HCEC 1CT (cell line): ENCODE results near the gene LRP10.
A peak's percentile ranks its signal among the peaks of the same experiment; 100 is the strongest.

ENCODE experiments used
- DNase-seq: peaks from one replicate; pipeline ENCODE4 v3.0.0-alpha.2; 2017

LRP10 gene

DNA sequence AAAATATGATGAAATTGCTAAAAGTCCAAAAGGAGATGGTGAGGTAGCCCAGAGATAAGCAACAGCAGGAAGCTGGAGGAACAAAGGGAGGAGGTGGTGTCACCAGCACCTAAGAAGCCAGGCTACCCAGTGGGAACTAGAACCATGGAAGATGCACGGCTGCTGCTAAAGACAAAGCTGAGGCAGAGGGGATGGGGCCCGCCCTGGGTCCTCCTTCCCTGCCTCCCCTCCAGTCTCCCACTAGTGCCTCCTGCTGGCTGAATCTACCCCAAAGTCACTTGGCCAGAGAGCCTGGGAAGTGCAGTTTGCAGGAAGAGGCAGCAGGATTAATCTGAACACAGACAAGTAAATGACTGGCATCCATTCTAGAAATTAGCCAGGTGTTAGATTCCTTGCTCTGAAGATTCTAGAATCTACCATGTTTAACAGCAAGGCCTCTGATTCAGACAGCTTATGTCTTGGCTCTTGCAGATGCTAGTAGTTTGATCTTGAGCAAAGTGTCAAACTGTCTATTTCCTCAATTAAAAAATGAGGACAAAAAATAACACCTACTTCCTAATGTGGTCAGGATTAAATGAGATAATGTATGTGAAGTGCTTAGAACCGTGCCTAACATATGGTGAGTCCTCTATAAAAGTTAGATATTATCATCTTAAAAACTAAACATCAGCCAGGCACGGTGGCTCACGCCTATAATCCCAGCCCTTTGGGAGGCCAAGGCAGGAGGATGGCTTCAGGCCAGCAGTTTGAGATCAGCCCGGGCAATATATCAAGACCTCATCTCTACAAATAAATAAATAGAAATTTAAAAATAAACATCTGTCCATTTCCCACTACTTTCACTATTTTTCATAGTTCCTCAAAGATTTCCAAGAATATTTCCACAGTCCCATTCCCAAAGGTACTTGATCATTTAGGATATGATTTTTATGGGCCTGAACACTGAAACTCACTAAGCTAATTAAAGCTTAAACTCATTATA is 5.8 kb upstream of the LRP10 start:
- no peak for DNase-seq

DNA sequence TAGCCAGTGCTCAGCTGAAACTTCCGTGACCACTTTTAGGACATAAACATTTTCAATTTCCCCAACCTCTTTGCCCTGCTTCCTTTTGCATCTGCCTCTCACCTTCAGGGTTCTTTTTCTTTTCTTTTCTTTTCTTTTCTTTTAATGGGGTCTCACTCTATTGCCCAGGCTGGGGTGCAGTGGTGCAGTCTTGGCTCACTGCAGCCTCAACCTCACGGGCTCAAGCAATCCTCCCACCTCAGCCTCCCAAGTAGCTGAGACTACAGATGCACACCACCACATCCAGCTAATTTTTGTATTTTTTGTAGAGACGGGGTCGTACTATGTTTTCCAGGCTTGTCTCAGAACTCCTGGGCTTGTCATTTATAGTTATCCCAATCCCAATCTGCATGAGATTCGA is 4.7 kb upstream of the LRP10 start:
- DNase-seq = no peak

DNA sequence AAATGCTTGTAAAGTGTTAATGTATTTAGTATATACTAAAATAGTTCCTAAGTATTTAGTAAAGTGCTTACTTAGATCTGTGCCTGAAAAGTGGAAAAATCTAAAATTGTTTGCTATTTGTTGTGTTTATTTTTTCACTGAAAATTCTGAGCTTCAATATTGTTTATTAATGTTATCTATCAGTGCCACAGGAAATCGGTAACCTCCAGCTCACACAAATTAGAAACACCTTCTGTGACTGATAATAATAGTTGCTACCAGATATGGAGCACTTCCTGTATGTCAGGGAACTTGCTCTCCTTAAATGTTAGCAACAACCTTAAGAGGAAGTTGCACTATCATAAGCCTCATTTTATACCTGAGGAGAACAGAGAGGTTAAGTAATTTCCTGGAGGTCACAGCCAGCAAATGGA is 723 bp upstream of the LRP10 start:
- DNase-seq = no peak

DNA sequence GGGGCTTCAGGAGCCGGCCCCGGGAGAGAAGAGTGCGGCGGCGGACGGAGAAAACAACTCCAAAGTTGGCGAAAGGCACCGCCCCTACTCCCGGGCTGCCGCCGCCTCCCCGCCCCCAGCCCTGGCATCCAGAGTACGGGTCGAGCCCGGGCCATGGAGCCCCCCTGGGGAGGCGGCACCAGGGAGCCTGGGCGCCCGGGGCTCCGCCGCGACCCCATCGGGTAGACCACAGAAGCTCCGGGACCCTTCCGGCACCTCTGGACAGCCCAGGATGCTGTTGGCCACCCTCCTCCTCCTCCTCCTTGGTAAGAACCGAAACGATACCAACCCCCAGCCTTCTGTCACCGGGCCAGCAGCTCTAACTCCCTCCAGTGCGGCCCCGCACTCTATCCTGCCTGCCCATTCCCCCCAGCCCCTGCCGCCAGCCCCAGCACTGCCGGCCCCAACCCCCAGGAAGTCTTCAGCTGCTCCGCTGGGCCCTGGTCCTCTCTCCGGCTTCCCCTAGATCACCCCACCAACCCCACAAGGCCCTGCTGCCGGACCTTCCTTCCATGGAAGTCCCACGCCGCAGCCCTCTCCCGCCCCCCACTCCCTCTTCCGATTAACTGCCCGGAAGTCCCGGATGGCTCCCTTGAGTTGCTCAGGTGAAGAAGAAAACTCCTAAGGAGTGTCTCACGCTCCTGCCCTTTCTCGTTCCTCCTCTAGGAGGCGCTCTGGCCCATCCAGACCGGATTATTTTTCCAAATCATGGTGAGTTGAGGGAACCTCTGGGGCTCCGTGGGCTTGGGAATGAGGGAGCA is 693 bp downstream of the LRP10 start:
- DNase-seq = peak; percentile 67

DNA sequence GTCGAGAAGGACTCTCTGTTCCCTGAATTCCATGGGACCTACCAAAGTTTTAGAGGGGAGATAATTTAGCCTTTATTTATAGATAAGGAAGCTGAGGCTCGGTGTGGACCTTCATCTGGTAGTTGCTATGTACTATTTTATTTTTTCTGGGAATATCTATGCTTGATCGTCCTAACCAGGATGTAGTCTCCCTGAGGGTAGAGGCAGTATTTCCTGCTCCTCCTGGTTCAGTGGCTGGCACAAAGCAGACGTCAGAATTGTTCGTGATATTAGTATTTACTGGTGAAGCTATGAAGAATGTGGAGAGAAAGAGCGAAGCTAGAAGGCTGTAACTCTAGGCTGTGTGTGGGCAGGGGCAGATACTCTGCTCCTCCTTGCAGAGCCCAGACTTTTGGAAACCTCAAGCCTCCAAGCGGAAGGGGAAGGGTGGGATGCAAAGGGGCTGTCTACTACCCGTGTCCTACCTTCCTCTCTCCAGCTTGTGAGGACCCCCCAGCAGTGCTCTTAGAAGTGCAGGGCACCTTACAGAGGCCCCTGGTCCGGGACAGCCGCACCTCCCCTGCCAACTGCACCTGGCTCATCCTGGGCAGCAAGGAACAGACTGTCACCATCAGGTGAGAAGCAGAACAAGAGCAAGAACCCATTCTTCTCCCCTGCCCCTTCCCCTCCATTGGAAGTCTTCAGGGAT is 1.4 kb downstream of the LRP10 start:
- no peak for DNase-seq

DNA sequence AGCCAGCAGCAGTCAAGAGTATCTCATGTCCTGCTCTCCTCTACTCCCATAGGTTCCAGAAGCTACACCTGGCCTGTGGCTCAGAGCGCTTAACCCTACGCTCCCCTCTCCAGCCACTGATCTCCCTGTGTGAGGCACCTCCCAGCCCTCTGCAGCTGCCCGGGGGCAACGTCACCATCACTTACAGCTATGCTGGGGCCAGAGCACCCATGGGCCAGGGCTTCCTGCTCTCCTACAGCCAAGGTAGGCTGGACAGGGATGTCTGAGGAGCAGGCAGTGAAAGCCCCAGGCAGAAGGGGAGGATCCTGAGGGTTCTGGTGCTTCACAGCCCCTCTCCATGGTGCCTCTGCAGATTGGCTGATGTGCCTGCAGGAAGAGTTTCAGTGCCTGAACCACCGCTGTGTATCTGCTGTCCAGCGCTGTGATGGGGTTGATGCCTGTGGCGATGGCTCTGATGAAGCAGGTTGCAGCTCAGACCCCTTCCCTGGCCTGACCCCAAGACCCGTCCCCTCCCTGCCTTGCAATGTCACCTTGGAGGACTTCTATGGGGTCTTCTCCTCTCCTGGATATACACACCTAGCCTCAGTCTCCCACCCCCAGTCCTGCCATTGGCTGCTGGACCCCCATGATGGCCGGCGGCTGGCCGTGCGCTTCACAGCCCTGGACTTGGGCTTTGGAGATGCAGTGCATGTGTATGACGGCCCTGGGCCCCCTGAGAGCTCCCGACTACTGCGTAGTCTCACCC is 3.6 kb downstream of the LRP10 start:
- no peak for DNase-seq

DNA sequence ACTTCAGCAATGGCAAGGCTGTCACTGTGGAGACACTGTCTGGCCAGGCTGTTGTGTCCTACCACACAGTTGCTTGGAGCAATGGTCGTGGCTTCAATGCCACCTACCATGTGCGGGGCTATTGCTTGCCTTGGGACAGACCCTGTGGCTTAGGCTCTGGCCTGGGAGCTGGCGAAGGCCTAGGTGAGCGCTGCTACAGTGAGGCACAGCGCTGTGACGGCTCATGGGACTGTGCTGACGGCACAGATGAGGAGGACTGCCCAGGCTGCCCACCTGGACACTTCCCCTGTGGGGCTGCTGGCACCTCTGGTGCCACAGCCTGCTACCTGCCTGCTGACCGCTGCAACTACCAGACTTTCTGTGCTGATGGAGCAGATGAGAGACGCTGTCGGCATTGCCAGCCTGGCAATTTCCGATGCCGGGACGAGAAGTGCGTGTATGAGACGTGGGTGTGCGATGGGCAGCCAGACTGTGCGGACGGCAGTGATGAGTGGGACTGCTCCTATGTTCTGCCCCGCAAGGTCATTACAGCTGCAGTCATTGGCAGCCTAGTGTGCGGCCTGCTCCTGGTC is 4.3 kb downstream of the LRP10 start:
- no peak for DNase-seq

DNA sequence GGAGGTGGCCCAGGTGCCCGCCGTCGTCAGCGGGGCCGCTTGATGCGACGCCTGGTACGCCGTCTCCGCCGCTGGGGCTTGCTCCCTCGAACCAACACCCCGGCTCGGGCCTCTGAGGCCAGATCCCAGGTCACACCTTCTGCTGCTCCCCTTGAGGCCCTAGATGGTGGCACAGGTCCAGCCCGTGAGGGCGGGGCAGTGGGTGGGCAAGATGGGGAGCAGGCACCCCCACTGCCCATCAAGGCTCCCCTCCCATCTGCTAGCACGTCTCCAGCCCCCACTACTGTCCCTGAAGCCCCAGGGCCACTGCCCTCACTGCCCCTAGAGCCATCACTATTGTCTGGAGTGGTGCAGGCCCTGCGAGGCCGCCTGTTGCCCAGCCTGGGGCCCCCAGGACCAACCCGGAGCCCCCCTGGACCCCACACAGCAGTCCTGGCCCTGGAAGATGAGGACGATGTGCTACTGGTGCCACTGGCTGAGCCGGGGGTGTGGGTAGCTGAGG is 5.5 kb downstream of the LRP10 start:
- DNase-seq = no peak

DNA sequence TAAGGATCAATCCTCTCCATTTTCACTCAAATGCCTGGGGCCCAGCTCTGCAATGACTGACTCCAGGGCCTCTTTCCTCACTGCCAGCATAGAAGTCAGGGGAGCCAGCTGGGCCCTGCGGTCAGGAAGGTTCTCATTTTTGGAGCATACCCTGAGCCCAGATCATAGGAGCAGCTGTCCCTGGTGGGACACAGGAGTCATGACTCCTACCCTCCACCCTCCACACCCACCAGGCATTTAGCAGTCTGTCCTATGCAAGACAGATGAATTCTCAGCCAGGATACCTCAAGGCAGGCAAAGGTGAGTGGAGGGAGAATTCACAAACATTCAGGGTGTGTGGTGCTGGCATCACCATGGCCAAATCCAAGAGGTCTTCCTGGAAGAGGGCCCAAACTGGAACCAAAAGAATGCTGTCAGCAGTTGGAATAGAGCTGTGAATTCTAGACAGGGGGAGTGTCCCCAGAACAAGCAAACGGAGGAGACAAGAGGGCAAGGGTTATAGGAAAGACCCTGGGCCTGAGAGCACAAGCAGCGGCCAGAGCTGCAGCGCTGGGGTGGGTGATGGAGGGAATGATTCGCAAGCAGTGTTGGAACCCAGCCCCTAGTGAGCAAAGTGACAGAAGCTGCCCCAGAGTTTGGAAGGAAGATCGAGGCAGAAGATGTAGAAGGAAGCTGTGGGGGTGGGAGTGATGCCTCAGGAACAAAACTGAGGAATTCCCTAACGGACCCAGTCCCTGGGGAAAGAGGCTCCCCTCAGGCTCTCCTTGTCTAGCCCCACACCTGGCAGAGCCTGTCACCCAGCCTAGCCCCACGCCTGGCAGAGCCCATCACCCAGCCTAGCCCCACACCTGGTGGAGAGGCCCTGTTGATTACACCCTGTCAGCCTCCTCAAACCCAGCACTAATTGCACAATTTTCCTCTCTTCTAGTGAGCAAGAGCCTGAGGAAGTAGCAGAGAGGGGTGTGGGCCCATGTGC is 7.0 kb downstream of the LRP10 start:
- no peak for DNase-seq

DNA sequence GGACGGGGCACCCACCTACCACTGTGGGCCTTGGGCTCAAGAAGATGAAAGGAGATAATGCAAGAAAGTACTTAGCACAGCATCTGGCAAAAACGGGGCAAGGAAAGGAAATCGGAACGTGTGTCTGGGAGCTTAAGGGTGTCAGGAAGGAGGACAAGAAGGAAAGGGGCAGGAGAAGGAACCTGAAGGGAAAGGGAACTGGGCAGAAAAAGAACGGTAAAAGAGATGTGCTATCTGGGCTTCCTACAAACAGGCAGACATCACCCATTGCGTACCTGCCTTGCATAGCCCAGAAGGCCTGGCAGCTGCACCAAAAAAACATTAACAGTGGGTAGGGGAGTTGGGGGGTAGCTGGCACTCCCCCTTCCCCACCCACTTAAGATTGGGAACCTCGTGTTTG is 10.5 kb downstream of the LRP10 start:
- DNase-seq = no peak

DNA sequence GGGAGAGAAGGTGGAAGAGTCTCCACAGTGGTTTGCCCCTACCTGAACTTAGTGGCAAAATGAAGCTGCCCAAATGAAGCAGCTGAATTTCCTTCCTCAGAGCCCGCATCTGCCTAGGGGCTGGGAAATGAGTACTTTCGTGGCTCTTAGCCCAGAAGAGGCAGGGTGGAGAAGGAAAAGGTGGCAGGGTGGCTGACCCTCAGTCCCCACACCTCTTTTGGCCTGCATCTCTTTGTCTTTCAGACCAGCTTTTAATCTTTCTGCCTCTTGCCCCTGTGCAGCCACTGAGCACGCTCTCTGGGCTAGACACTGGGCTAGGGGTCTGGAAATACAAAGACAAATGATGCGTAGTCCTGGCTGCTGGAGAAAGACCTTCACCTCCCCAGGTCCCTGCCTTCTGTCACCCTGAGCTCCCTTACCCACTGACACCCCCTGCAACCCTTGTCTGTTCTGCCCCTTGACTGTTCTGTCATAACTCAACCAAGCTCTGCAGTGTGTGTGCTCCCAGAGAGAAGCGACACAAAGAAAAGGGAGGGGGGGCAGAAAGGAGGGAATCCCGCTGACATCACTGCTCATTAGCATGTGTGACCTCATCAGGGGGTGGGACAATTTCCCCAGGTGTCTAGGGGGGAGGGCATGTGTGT is 11.1 kb downstream of the LRP10 start:
- no peak for DNase-seq

DNA sequence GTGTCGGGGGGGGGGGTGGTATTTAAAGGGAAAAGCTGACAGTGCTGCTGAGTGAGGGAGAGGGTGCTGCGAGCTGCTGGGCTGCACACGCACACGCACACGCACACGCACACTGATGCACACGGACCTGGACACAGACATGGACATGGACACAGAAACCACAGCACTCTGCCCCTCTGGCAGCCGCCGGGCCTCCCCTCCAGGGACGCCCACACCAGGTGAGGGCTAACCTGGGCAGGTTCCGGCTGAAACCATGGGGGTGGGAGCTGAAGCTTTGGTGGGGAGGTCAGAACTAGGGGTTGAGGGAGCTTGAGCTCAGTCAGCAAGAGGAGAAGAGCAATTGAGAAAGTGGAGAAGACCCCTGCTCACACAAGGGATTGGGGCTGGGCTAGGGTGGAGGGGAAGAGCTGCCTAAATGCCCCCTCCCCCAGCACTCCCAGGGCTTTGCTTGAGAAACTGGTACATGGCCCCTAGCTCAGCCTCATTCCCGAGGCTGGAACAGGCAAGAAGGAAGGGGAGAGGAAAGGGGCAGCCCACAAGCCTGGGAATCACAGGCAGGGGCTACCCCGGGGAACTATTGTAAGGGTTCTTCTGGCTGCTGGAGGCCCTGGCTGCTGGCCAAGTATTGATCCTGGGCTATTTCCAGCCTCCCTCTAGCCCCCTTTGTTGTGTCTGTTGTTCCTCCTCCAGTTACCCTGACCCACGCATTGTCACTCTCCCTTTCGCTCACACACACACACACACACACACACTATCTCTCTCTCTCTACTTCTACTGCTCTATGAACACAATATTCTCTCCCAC is 11.8 kb downstream of the LRP10 start, which contains the start of gene REM2:
REM2 (plus strand) TSS at position 50 of the 804 bp plus-strand sequence; CDS start at position 116, 66 bp downstream.
- no peak for DNase-seq

DNA sequence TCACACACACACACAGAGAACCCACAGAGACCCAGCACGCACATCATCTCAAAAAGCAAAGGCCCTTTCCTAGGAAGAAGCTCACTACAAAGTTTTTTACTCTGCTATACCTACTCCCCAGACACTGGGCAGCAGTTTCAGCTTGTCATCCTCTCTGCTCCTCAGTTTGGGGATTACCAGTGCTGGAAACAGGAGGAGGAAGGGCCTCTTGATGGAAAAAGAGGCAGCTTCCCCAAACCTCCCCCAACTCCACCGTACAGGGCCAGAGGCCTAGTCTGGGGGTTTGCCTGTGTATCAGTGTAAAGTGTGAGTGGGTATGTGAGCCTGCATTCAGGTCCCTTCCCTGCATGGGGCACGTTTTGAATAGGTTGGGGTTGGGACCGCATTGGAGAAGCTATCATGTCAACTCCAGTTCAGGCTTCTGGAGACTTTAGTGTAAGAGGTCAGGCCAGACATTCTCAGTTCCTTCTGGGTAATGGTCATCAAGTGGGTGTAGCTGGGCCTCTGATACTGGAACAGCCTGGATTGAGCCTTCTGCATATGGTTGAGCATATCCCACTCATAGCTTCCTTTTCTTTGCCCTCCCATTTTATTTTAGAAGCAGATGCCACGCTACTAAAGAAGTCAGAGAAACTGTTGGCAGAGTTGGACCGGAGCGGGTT is 12.7 kb downstream of the LRP10 start:
- DNase-seq = no peak

DNA sequence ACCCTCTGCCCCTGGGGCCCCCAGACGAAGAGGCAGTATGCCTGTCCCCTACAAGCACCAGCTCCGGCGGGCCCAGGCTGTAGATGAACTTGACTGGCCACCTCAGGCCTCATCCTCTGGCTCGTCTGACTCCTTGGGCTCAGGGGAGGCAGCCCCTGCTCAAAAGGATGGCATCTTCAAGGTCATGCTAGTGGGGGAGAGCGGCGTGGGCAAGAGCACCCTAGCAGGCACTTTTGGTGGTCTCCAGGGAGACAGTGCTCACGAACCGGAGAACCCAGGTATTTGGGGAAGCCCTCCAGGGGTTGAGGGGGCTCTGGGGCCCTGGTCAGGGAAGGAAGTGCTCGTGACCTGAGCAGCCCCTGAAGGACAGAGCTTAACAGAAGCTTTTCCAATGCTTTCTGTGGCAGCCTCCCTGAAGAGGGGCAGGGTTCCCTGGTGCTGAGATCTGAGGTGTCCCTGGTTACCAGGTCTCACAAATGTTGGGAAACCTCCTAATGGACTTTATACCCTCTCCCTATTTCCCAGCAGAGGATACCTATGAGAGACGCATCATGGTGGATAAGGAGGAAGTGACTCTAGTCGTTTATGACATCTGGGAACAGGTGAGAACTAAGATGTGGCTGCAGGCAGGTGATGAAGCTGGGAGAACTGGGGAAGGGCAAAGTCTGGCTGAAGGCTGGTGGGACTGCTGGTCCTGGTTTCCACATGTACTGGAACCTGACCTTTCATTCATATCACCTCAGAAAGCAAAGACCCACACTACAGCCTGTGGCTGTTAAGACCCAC is 13.4 kb downstream of the LRP10 start:
- no peak for DNase-seq

DNA sequence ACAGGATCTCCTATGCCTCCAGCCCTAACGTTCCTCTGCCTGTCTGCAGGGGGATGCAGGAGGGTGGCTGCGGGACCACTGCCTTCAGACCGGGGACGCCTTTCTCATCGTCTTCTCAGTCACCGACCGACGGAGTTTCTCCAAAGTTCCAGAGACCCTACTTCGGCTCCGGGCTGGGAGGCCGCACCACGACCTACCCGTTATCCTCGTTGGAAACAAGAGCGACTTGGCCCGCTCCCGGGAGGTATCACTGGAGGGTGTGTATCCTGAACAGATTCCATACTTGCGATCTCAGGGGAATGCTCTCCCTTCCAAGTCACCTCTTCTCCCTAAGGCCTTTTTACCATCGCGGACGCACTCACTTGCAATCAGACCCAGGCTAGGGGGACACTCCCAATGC is 14.4 kb downstream of the LRP10 start:
- DNase-seq = no peak

DNA sequence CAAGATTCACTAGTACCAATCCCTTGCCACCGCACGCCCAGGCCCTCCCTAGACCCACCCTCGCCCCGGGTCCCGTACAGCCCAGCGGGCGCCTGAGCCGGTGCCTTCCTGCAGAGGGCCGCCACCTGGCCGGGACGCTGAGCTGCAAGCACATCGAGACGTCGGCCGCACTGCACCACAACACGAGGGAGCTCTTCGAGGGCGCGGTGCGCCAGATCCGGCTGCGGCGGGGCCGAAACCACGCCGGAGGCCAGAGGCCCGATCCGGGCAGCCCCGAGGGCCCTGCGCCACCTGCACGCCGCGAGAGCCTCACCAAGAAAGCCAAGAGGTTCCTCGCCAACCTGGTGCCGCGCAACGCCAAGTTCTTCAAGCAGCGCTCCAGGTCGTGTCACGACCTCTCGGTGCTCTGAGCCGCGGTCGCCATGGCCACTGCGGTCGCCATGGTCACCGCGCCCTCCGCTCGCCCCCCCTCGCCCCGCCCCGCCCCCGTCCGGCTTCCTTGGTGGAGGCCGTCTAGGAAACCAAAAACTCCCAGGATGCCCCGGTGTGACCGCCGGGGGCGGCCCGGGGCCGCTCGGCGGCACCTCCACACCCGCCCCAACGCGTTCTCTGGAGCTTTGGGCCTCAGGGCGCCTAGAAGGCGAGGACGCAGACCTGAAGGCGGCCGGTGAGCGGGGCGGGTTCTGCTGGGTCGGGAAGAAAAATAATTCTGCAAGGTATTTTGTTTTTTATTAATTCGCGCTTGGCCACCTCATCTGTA is 15.1 kb downstream of the LRP10 start:
- DNase-seq = peak; percentile 62
